Tibial nerve (tissue), 4 donors: ENCODE data around the gene CLN6. TPM values are rescaled to one million over a fixed set of nuclear protein-coding genes. Genes with fewer than 3 reads are reported as not detected.

Source experiments
- DNase-seq, 2 donors: peaks; one replicate each; pipeline ENCODE4 v3.0.0-alpha.2; 2019; ENCODE audit warnings: low spot score in 2 of 2
- H3K27ac ChIP-seq, 4 donors: fragments of 200-600 bp; sonication (generic) in 3 of 4; one replicate each; pipeline ENCODE4 v1.5.1; 2017 to 2019; ENCODE audit warnings: mild to moderate bottlenecking in 1 of 4
- H3K27me3 ChIP-seq, 2 donors: fragments of 200-600 bp; sonication (generic) in 1 of 2; one replicate each; pipeline versions ENCODE4 v1.5.1 to v1.6.0; 2017 to 2019
- H3K36me3 ChIP-seq, 3 donors: fragments of 200-600 bp; sonication (generic); one replicate each; pipeline ENCODE4 v1.5.1; 2018 to 2019
- H3K4me1 ChIP-seq, 4 donors: fragments of 200-600 bp; sonication (generic) in 3 of 4; one replicate each; pipeline ENCODE4 v1.5.1; 2017 to 2019
- H3K4me3 ChIP-seq, 4 donors: fragments of 200-600 bp; sonication (generic) in 3 of 4; one replicate each; pipeline ENCODE4 v1.5.1; 2017 to 2019; ENCODE audit warnings: mild to moderate bottlenecking in 1 of 4, moderate library complexity in 1 of 4
- H3K9me3 ChIP-seq, 4 donors: fragments of 200-600 bp; sonication (generic) in 3 of 4; one replicate each; pipeline ENCODE4 v1.5.1; 2017 to 2019
- CTCF ChIP-seq, 5 experiments: fragments of 200-600 bp in 3 of 5; fragments of 450-650 bp in 2 of 5; sonication (generic) in 3 of 5; IDR thresholded peaks; one replicate each; pipeline ENCODE4 v1.5.1; 2016 to 2019; ENCODE audit warnings: antibody characterized with exemption in 5 of 5, mild to moderate bottlenecking in 3 of 5, moderate library complexity in 2 of 5
- EP300 ChIP-seq, 2 donors: sonication (generic); formaldehyde crosslinking; IDR thresholded peaks; one replicate each; pipeline ENCODE4 v1.6.1; 2017; ENCODE audit warnings: antibody characterized with exemption in 2 of 2, mild to moderate bottlenecking in 1 of 2
- POLR2A ChIP-seq, 2 donors: fragments of 450-650 bp; IDR thresholded peaks; one replicate each; pipeline ENCODE4 v1.6.1; 2017; ENCODE audit warnings: antibody characterized with exemption in 2 of 2, mild to moderate bottlenecking in 2 of 2, moderate library complexity in 2 of 2
- WGBS, 2 donors: methylation state at CpG; one replicate each; pipeline ENCODE4 v1.1.5; 2018; 5-methylcytosine and 5-hydroxymethylcytosine counted together
- total RNA-seq, 4 donors: library from RNA; depleted of rRNA; stranded (reverse); fragments of >200 nt; gene quantifications; one replicate each; pipeline ENCODE4 v1.1.0, GENCODE V29; 2016

Gene CLN6
- total RNA-seq, 4 donors from 2014 or later: 10.0 to 28.8 (median 16.3) TPM

- H3K36me3 ChIP-seq: peaks cover 0 to 28% (median 0%) of the 10 kb centered on the region in 3 donors
- no peaks in the 10 kb centered on the region for H3K9me3 ChIP-seq
- H3K4me3 ChIP-seq: no peak overlapping the region
- TF ChIP-seq EP300 (IDR thresholded peaks at IDR 0.05) (no peak), CTCF (IDR thresholded peaks at IDR 0.05) (no peak), POLR2A (IDR thresholded peaks at IDR 0.05) (no peak)
- H3K27me3 ChIP-seq: no peaks in the 10 kb centered on the region
- whole genome bisulfite sequencing, 2 donors: 100% methylated on average over 6 of the region's 6 CpGs
- no peak for DNase-seq
- H3K4me1 ChIP-seq: peaks cover 0 to 3% (median 0%) of the 10 kb centered on the region in 4 donors
- no peak overlapping the region for H3K27ac ChIP-seq
Measured at GRCh38 chr15:68220967-68221366, 8.6 kb downstream of the CLN6 start.

GRCh38 chr15:68220489-68220888 is 9.0 kb downstream of the CLN6 start:
- H3K36me3 ChIP-seq: peaks cover 0 to 30% (median 0%) of the 10 kb centered on the region in 3 donors
- H3K9me3 ChIP-seq: no peaks in the 10 kb centered on the region
- TF ChIP-seq POLR2A (IDR thresholded peaks at IDR 0.05): no peak
- no peak for TF ChIP-seq CTCF (IDR thresholded peaks at IDR 0.05)
- no peak for DNase-seq
- H3K4me3 ChIP-seq: no peak overlapping the region
- no peaks in the 10 kb centered on the region for H3K27me3 ChIP-seq
- WGBS, 2 donors: 88 to 95% methylated on average over 2 of the region's 2 CpGs
- no peak overlapping the region for H3K27ac ChIP-seq
- peaks cover 0 to 3% (median 0%) of the 10 kb centered on the region in 4 donors for H3K4me1 ChIP-seq

GRCh38 chr15:68218847-68219798 is 10.4 kb downstream of the CLN6 start:
- Histone ChIP-seq H3K4me3 (no peak overlapping the region), H3K4me1 (peaks cover 0 to 3% (median 0%) of the 10 kb centered on the region in 4 donors), H3K27me3 (no peaks in the 10 kb centered on the region), H3K9me3 (no peaks in the 10 kb centered on the region), H3K27ac (no peak overlapping the region), H3K36me3 (peaks cover 0 to 33% (median 0%) of the 10 kb centered on the region in 3 donors)
- 94 to 96% methylated on average over 9 of the region's 9 CpGs for WGBS, 2 donors
- peak in 1 of 2 donors; percentile 1 for DNase-seq
- TF ChIP-seq EP300 (IDR thresholded peaks at IDR 0.05): no peak
- TF ChIP-seq CTCF (IDR thresholded peaks at IDR 0.05): no peak
- no peak for TF ChIP-seq POLR2A (IDR thresholded peaks at IDR 0.05)

- Histone ChIP-seq H3K4me3 (no peak overlapping the region), H3K4me1 (peaks cover 0 to 2% (median 0%) of the 10 kb centered on the region in 4 donors), H3K27me3 (no peaks in the 10 kb centered on the region), H3K27ac (no peak overlapping the region), H3K9me3 (no peaks in the 10 kb centered on the region), H3K36me3 (peaks cover 0 to 37% (median 0%) of the 10 kb centered on the region in 3 donors)
- DNase-seq: peak in 1 of 2 donors; percentile 0
- WGBS, 2 donors: 96 to 97% methylated on average over 8 of the region's 8 CpGs
- TF ChIP-seq CTCF (IDR thresholded peaks at IDR 0.05) (no peak), EP300 (IDR thresholded peaks at IDR 0.05) (no peak), POLR2A (IDR thresholded peaks at IDR 0.05) (no peak)
Measured at GRCh38 chr15:68218331-68218730, 11.2 kb downstream of the CLN6 start.

GRCh38 chr15:68217341-68217740 is 12.2 kb downstream of the CLN6 start:
- Histone ChIP-seq H3K9me3 (no peaks in the 10 kb centered on the region), H3K36me3 (peaks cover 0 to 37% (median 0%) of the 10 kb centered on the region in 3 donors), H3K4me3 (no peak overlapping the region), H3K4me1 (no peaks in the 10 kb centered on the region), H3K27me3 (no peaks in the 10 kb centered on the region), H3K27ac (no peak overlapping the region)
- 85 to 90% methylated on average over 4 of the region's 4 CpGs for WGBS, 2 donors
- DNase-seq: no peak
- TF ChIP-seq CTCF (IDR thresholded peaks at IDR 0.05) (no peak), EP300 (IDR thresholded peaks at IDR 0.05) (no peak), POLR2A (IDR thresholded peaks at IDR 0.05) (no peak)
